GM23338 (cell line): Measurements from ENCODE around the gene IRF2BP2. TPM values are rescaled to one million over a fixed set of nuclear protein-coding genes. Genes with fewer than 3 reads are reported as not detected.

ENCODE experiments used
- ATAC-seq: fragments of 200-7000 bp; cut with Tn5 transposase; 3 replicates; pipeline ENCODE4 v1.9.1; 2020
- DNase-seq: peaks from one replicate; pipeline ENCODE4 v3.0.0-alpha.2; 2015; ENCODE audit warnings: low spot score
- H2AFZ ChIP-seq: fragments of 200-600 bp; sonication (generic); 2 replicates; pipeline ENCODE4 v1.8.0; 2016; ENCODE audit warnings: antibody characterized with exemption, mild to moderate bottlenecking, moderate library complexity
- H3F3A ChIP-seq: fragments of 200-600 bp; sonication (generic); replicated peaks from 2 replicates; pipeline ENCODE4 v1.8.0; 2017; ENCODE audit warnings: antibody characterized with exemption, mixed run types, low read depth
- H3K27ac ChIP-seq: fragments of 200-600 bp; sonication (generic); 2 replicates; pipeline ENCODE4 v1.6.1; 2016; ENCODE audit warnings: low read depth
- H3K27me3 ChIP-seq: fragments of 200-600 bp; sonication (generic); 2 replicates; pipeline ENCODE4 v1.8.0; 2016; ENCODE audit warnings: mild to moderate bottlenecking, mixed run types, moderate library complexity; ENCODE audit not compliant: insufficient read depth
- H3K36me3 ChIP-seq: fragments of 200-600 bp; sonication (generic); 2 replicates; pipeline ENCODE4 v1.8.0; 2016; ENCODE audit warnings: mild to moderate bottlenecking; ENCODE audit not compliant: insufficient read depth
- H3K4me1 ChIP-seq: fragments of 200-600 bp; sonication (generic); 2 replicates; pipeline ENCODE4 v1.8.0; 2016; ENCODE audit warnings: mild to moderate bottlenecking, moderate library complexity; ENCODE audit not compliant: insufficient read depth
- H3K4me2 ChIP-seq: fragments of 200-600 bp; sonication (generic); 2 replicates; pipeline ENCODE4 v1.7.1; 2017; ENCODE audit warnings: mixed run types
- H3K4me3 ChIP-seq: fragments of 200-600 bp; sonication (generic); 2 replicates; pipeline ENCODE4 v1.6.1; 2016; ENCODE audit warnings: mixed run types
- H3K79me2 ChIP-seq: fragments of 200-600 bp; sonication (generic); replicated peaks from 2 replicates; pipeline ENCODE4 v1.8.0; 2017; ENCODE audit warnings: mild to moderate bottlenecking; ENCODE audit not compliant: insufficient read depth
- H3K9me2 ChIP-seq: fragments of 200-600 bp; sonication (generic); 2 replicates; pipeline ENCODE4 v1.8.0; 2017; ENCODE audit not compliant: insufficient read depth
- H4K20me1 ChIP-seq: fragments of 200-600 bp; sonication (generic); replicated peaks from 2 replicates; pipeline ENCODE4 v1.8.0; 2017; ENCODE audit warnings: mild to moderate bottlenecking; ENCODE audit not compliant: insufficient read depth
- H3K27ac Mint-ChIP-seq: 2 replicates; pipeline ENCODE4 v1.8.0; 2020; ENCODE audit warnings: inconsistent platforms, mild to moderate bottlenecking, moderate library complexity, mixed read lengths
- H3K27me3 Mint-ChIP-seq: 3 replicates; pipeline ENCODE4 v1.8.0; 2022; ENCODE audit warnings: low read depth, mild to moderate bottlenecking, moderate library complexity, mixed read lengths, inconsistent platforms; ENCODE audit not compliant: insufficient read depth, poor library complexity
- H3K36me3 Mint-ChIP-seq: 3 replicates; pipeline ENCODE4 v1.8.0; 2021; ENCODE audit warnings: low read depth, mild to moderate bottlenecking, inconsistent platforms, moderate library complexity, mixed read lengths
- H3K4me1 Mint-ChIP-seq: 3 replicates; pipeline ENCODE4 v1.8.0; 2020; ENCODE audit warnings: mild to moderate bottlenecking, inconsistent platforms, mixed read lengths
- H3K4me3 Mint-ChIP-seq: 3 replicates; pipeline ENCODE4 v1.8.0; 2021; ENCODE audit warnings: moderate library complexity, mild to moderate bottlenecking, inconsistent platforms, mixed read lengths
- H3K9me3 Mint-ChIP-seq: 3 replicates; pipeline ENCODE4 v1.8.0; 2020; ENCODE audit warnings: moderate library complexity, mild to moderate bottlenecking, inconsistent platforms, mixed read lengths
- EZH2 ChIP-seq: fragments of 200-600 bp; sonication (generic); IDR thresholded peaks from one replicate; pipeline ENCODE4 v1.8.0; 2017; ENCODE audit warnings: antibody characterized with exemption, mild to moderate bottlenecking, low read depth; ENCODE audit not compliant: unreplicated experiment
- EZH2phosphoT487 ChIP-seq: fragments of 200-600 bp; sonication (generic); IDR thresholded peaks from one replicate; pipeline ENCODE4 v1.8.1; 2018; ENCODE audit warnings: antibody characterized with exemption; ENCODE audit not compliant: unreplicated experiment
- JUNB ChIP-seq: IDR thresholded peaks from one replicate; pipeline ENCODE4 v1.6.1; 2016; ENCODE audit warnings: antibody characterized with exemption; ENCODE audit not compliant: unreplicated experiment
- NANOG ChIP-seq: IDR thresholded peaks from 2 replicates; pipeline ENCODE4 v1.6.1; 2016; ENCODE audit warnings: antibody characterized with exemption, borderline replicate concordance
- POLR2AphosphoS5 ChIP-seq: IDR thresholded peaks from 2 replicates; pipeline ENCODE4 v1.6.1; 2016; ENCODE audit warnings: antibody characterized with exemption, low read depth
- STAT1 ChIP-seq: IDR thresholded peaks from one replicate; pipeline ENCODE4 v1.6.1; 2016; ENCODE audit warnings: antibody characterized with exemption; ENCODE audit not compliant: unreplicated experiment
- ZNF114 ChIP-seq: fragments of 250-450 bp; sonication (Bioruptor Pico); IDR thresholded peaks from 2 replicates; pipeline ENCODE4 v1.5.0; 2020; ENCODE audit warnings: mild to moderate bottlenecking, moderate library complexity
- ZNF331 ChIP-seq: fragments of 250-450 bp; sonication (Bioruptor Pico); IDR thresholded peaks from 2 replicates; pipeline ENCODE4 v1.5.0; 2020; ENCODE audit warnings: low read depth, mild to moderate bottlenecking, moderate library complexity
- polyA plus RNA-seq: library from polyadenylated mRNA; unstranded; fragments of >200 nt; fragmentation: Nextera tagmentation; extraction: Ambion mirVana; gene quantifications from 2 replicates; pipeline ENCODE4 v1.2.1, GENCODE V29; 2016
- total RNA-seq: library from RNA; depleted of rRNA; stranded (reverse); fragments of >200 nt; shearing (Covaris generic); gene quantifications from 2 replicates; pipeline ENCODE4 v1.2.3, GENCODE V29; 2014
- TF ChIP-seq, protein P1 (sequence below), 2 experiments: fragments of 200-600 bp in 1 of 2; sonication (generic) in 1 of 2; conservative IDR thresholded peaks; 2 replicates each; pipeline versions ENCODE4 v1.5.1 to v1.6.1; 2016 to 2017; ENCODE audit warnings: antibody characterized with exemption in 2 of 2, low read depth in 2 of 2, mild to moderate bottlenecking in 2 of 2, moderate library complexity in 1 of 2
- TF ChIP-seq, protein P2 (sequence below): fragments of 250-450 bp; sonication (Bioruptor Pico); IDR thresholded peaks from 2 replicates; pipeline ENCODE4 v1.5.0; 2020; ENCODE audit warnings: mild to moderate bottlenecking, moderate library complexity

The IRF2BP2 gene
- total and polyA plus RNA-seq, 2 experiments from 2014 or later: 19.4 to 62.4 TPM

DNA sequence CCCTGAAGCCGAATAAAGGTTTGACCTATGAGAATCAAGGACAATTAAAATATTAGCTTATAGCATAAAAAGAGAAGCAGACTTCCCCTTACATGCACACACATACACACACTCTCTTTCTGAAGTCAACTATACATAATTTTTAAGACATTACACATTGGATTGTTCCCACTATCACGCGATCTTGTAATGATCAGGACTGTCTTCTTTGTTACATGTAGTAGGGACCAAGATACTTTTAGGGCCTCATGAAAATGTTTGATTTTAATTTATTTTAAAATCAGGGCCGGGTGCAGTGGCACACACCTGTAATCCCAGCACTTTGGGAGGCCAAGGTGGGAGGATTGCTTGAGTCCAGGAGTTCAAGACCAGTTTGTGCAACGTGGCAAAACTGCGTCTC, 16.4 kb upstream of the IRF2BP2 start:
- H3F3A ChIP-seq: no peaks in the 10 kb centered on the region
- Mint-ChIP-seq H3K9me3 (no peaks in the 10 kb centered on the region), H3K27me3 (peaks cover 2% of the 10 kb centered on the region), H3K27ac (no peak overlapping the region), H3K4me3 (no peak overlapping the region), H3K36me3 (no peaks in the 10 kb centered on the region), H3K4me1 (peaks cover 15% of the 10 kb centered on the region)
- ATAC-seq (no peak), DNase-seq (no peak)
- H4K20me1 ChIP-seq: no peaks in the 10 kb centered on the region
- H3K27ac ChIP-seq: no peak overlapping the region
- no peak overlapping the region for H3K4me3 ChIP-seq
- H3K79me2 ChIP-seq: no peaks in the 10 kb centered on the region
- 0 out of 2 replicates have a peak, but pooled peaks cover 11% of the 10 kb centered on the region for H3K9me2 ChIP-seq
- no peaks in the 10 kb centered on the region; the same call in 1 of the 2 replicates for H3K36me3 ChIP-seq
- H2AFZ ChIP-seq: no peak overlapping the region
- no peaks in the 10 kb centered on the region for H3K27me3 ChIP-seq
- H3K4me2 ChIP-seq: no peak overlapping the region
- H3K4me1 ChIP-seq: peaks cover 5% of the 10 kb centered on the region; the same call in 1 of the 2 replicates
- TF ChIP-seq JUNB: no peak
- no peak for TF ChIP-seq POLR2AphosphoS5
- TF ChIP-seq, protein P1, sequence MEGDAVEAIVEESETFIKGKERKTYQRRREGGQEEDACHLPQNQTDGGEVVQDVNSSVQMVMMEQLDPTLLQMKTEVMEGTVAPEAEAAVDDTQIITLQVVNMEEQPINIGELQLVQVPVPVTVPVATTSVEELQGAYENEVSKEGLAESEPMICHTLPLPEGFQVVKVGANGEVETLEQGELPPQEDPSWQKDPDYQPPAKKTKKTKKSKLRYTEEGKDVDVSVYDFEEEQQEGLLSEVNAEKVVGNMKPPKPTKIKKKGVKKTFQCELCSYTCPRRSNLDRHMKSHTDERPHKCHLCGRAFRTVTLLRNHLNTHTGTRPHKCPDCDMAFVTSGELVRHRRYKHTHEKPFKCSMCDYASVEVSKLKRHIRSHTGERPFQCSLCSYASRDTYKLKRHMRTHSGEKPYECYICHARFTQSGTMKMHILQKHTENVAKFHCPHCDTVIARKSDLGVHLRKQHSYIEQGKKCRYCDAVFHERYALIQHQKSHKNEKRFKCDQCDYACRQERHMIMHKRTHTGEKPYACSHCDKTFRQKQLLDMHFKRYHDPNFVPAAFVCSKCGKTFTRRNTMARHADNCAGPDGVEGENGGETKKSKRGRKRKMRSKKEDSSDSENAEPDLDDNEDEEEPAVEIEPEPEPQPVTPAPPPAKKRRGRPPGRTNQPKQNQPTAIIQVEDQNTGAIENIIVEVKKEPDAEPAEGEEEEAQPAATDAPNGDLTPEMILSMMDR (conservative IDR thresholded peaks at IDR 0.05; ENCODE audit: low read depth in 2 of 2): no peak
- TF ChIP-seq ZNF331 (CRISPR knock-in tag): no peak
- TF ChIP-seq EZH2: no peak
- TF ChIP-seq, protein P2, sequence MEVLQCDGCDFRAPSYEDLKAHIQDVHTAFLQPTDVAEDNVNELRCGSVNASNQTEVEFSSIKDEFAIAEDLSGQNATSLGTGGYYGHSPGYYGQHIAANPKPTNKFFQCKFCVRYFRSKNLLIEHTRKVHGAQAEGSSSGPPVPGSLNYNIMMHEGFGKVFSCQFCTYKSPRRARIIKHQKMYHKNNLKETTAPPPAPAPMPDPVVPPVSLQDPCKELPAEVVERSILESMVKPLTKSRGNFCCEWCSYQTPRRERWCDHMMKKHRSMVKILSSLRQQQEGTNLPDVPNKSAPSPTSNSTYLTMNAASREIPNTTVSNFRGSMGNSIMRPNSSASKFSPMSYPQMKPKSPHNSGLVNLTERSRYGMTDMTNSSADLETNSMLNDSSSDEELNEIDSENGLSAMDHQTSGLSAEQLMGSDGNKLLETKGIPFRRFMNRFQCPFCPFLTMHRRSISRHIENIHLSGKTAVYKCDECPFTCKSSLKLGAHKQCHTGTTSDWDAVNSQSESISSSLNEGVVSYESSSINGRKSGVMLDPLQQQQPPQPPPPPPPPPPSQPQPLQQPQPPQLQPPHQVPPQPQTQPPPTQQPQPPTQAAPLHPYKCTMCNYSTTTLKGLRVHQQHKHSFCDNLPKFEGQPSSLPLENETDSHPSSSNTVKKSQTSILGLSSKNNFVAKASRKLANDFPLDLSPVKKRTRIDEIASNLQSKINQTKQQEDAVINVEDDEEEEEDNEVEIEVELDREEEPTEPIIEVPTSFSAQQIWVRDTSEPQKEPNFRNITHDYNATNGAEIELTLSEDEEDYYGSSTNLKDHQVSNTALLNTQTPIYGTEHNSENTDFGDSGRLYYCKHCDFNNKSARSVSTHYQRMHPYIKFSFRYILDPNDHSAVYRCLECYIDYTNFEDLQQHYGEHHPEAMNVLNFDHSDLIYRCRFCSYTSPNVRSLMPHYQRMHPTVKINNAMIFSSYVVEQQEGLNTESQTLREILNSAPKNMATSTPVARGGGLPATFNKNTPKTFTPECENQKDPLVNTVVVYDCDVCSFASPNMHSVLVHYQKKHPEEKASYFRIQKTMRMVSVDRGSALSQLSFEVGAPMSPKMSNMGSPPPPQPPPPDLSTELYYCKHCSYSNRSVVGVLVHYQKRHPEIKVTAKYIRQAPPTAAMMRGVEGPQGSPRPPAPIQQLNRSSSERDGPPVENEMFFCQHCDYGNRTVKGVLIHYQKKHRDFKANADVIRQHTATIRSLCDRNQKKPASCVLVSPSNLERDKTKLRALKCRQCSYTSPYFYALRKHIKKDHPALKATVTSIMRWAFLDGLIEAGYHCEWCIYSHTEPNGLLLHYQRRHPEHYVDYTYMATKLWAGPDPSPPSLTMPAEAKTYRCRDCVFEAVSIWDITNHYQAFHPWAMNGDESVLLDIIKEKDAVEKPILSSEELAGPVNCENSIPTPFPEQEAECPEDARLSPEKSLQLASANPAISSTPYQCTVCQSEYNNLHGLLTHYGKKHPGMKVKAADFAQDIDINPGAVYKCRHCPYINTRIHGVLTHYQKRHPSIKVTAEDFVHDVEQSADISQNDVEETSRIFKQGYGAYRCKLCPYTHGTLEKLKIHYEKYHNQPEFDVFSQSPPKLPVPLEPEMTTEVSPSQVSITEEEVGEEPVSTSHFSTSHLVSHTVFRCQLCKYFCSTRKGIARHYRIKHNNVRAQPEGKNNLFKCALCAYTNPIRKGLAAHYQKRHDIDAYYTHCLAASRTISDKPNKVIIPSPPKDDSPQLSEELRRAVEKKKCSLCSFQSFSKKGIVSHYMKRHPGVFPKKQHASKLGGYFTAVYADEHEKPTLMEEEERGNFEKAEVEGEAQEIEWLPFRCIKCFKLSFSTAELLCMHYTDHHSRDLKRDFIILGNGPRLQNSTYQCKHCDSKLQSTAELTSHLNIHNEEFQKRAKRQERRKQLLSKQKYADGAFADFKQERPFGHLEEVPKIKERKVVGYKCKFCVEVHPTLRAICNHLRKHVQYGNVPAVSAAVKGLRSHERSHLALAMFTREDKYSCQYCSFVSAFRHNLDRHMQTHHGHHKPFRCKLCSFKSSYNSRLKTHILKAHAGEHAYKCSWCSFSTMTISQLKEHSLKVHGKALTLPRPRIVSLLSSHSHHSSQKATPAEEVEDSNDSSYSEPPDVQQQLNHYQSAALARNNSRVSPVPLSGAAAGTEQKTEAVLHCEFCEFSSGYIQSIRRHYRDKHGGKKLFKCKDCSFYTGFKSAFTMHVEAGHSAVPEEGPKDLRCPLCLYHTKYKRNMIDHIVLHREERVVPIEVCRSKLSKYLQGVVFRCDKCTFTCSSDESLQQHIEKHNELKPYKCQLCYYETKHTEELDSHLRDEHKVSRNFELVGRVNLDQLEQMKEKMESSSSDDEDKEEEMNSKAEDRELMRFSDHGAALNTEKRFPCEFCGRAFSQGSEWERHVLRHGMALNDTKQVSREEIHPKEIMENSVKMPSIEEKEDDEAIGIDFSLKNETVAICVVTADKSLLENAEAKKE (CRISPR knock-in tag): no peak
- no peak for TF ChIP-seq STAT1
- no peak for TF ChIP-seq EZH2phosphoT487
- no peak for TF ChIP-seq NANOG
- no peak for TF ChIP-seq ZNF114 (CRISPR knock-in tag)
